ENCODE measurements around the gene RFC5. TPM values are rescaled to one million over a fixed set of nuclear protein-coding genes. Genes with fewer than 3 reads are reported as not detected.

Gene RFC5
- total and polyA plus RNA-seq, 2 of the 13 experiments (the other 11 are each of a cell fraction or from before 2014, with no cell fraction given): 16.8 to 51.4 TPM

- no peak for TF ChIP-seq ZUFSP (CRISPR knock-in tag; IDR thresholded peaks at IDR 0.05; ENCODE audit: borderline replicate concordance)
- peak; percentile 85 for TF ChIP-seq SPEN (CRISPR knock-in tag; IDR thresholded peaks at IDR 0.05; ENCODE audit: low read depth)
- TF ChIP-seq BRCA1 (CRISPR knock-in tag; IDR thresholded peaks at IDR 0.05): no peak
- no peak for TF ChIP-seq ZNF382 (CRISPR knock-in tag; IDR thresholded peaks at IDR 0.05; ENCODE audit: borderline replicate concordance)
- TF ChIP-seq ZNF281 (CRISPR knock-in tag; IDR thresholded peaks at IDR 0.05; ENCODE audit: borderline replicate concordance): no peak
- no peak for TF ChIP-seq FOXJ3 (CRISPR knock-in tag; IDR thresholded peaks at IDR 0.05; ENCODE audit: borderline replicate concordance)
- TF ChIP-seq SRSF4 (IDR thresholded peaks at IDR 0.05; ENCODE audit: low read depth, low read length, poor library complexity, severe bottlenecking): no peak
- TF ChIP-seq ZNF12 (CRISPR knock-in tag; IDR thresholded peaks at IDR 0.05): no peak
- TF ChIP-seq NFKB2 (CRISPR knock-in tag; IDR thresholded peaks at IDR 0.05; ENCODE audit: borderline replicate concordance): peak; percentile 93; the same call in 1 of the 2 replicates
- no peak for TF ChIP-seq ZNF282 (IDR thresholded peaks at IDR 0.05; ENCODE audit: partially characterized antibody)
- no peak for TF ChIP-seq NFKBIZ (CRISPR knock-in tag; IDR thresholded peaks at IDR 0.05)
- peak; percentile 64; the same call in 1 of the 2 replicates for TF ChIP-seq FOXC1 (CRISPR knock-in tag; IDR thresholded peaks at IDR 0.05; ENCODE audit: borderline replicate concordance)
- TF ChIP-seq RAD21 (CRISPR knock-in tag; IDR thresholded peaks at IDR 0.05): no peak
- no peak for TF ChIP-seq ZNF589 (CRISPR knock-in tag; conservative IDR thresholded peaks at IDR 0.05)
- TF ChIP-seq ZNF598 (CRISPR knock-in tag; IDR thresholded peaks at IDR 0.05; ENCODE audit: borderline replicate concordance): peak; percentile 83; the same call in 1 of the 2 replicates
- TF ChIP-seq ZNF552 (CRISPR knock-in tag; IDR thresholded peaks at IDR 0.05; ENCODE audit: borderline replicate concordance): no peak
- TF ChIP-seq BATF2 (CRISPR knock-in tag; IDR thresholded peaks at IDR 0.05): peak; percentile 72; the same call in 1 of the 2 replicates
- TF ChIP-seq POLR2A (IDR thresholded peaks at IDR 0.05; ENCODE audit: insufficient read depth in 1 of 2, low read depth in 2 of 2, low read length in 2 of 2): peak; percentile 88 to 92
- no peak for TF ChIP-seq ZBTB10 (CRISPR knock-in tag; IDR thresholded peaks at IDR 0.05; ENCODE audit: borderline replicate concordance)
- no peak for TF ChIP-seq SYNCRIP (IDR thresholded peaks at IDR 0.05; ENCODE audit: insufficient read depth, low read depth, low read length)
- peak; percentile 61; the same call in 1 of the 2 replicates for TF ChIP-seq ZSCAN9 (CRISPR knock-in tag; IDR thresholded peaks at IDR 0.05; ENCODE audit: borderline replicate concordance)
Observed at GRCh38 chr12:118016424-118017264, at the start of gene RFC5 (continued).
